HG03108 (cell line): ENCODE measurements around the gene TRIM8.
"Not testable (repeated sequence)": the region's sequence is repeated elsewhere in the genome, so short reads cannot be mapped to it uniquely, and the experiment has no call there.

Source experiments
- ATAC-seq: cut with Tn5 transposase; IDR thresholded peaks from one replicate; pipeline ENCODE4 v1.9.1; 2021; ENCODE audit warnings: moderate library complexity; ENCODE audit not compliant: unreplicated experiment

TRIM8 gene

GRCh38 chr10:102683736-102684135 is 39.5 kb downstream of the TRIM8 start:
- no peak for ATAC-seq

GRCh38 chr10:102691285-102692066 is 47.2 kb downstream of the TRIM8 start:
- no peak for ATAC-seq

DNA sequence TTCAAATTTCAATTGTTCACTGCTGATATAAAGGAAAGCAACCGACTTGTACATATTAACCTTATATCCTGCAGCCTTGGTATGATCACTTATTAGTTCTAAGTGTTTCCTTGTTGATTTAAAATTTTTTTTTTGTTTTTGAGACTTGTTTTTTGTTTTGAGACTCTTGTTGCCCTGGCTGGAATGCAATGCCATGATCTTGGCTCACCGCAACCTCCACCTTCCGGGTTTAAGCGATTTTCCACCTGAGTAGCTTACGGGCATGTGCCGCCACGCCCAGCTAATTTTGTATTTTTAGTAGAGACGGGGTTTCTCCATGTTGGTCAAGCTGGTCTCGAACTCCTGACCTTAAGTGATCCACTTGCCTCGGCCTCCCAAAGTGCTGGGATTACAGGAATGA is 51.1 kb downstream of the TRIM8 start:
- ATAC-seq = not testable (repeated sequence)

DNA sequence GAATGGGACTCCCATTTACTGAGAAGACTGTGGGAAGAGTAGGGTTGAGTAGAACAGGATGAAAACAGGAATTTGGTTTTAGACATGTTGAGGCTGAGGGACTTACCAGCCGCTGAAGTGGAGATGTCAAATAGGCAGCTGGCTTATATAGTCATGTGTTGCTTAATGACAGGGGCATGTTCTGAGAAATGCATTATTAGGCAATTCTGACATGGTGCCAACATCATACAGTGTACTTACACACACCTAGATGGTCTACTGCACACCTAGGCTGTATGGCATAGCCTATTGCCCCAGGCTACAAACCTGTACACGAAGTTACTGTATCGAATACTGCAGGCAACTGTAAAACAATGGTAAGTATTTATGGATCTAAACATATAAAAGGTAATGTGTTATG is 52.5 kb downstream of the TRIM8 start:
- ATAC-seq = no peak

- ATAC-seq = no peak
Observed at GRCh38 chr10:102698894-102699293, 54.6 kb downstream of the TRIM8 start.

GRCh38 chr10:102701272-102701671 is 57.0 kb downstream of the TRIM8 start:
- no peak for ATAC-seq

DNA sequence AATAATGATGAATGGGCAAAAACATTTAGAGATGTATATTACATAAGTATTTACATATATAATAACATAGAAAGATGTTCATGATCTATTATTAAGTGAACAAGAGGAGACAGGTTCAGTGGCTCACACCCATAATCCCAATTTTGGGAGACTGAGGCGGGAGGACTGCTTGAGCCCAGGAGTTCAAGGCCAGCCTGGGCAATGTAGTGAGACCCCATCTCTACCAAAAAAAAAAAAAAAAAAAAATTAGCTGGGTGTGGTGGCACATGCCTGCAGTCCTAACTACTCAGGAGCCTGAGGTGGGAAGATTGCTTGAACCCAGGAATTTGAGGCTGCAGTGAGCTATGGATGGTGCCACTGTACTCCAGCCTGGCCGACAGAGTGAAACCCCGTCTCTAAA is 57.5 kb downstream of the TRIM8 start:
- ATAC-seq = no peak

DNA sequence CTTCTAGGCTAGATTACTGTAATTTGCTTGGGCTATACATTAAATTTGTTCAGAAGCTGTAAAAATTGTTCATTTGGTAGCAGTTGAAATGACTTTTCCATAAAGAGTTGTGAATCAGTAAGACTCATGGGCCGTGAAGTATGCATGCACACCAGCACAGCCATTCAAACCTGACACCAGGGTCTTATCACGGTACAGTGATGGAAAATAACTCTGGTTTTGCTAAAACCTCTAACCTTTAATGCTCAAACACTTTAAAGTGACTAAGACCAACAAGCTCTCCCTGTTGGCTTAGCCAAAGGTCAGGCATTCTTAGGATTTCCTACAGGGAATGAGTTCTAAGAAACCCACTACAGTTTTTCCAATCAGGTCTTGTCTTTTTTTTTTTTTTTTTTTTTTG is 58.5 kb downstream of the TRIM8 start:
- no peak for ATAC-seq

DNA sequence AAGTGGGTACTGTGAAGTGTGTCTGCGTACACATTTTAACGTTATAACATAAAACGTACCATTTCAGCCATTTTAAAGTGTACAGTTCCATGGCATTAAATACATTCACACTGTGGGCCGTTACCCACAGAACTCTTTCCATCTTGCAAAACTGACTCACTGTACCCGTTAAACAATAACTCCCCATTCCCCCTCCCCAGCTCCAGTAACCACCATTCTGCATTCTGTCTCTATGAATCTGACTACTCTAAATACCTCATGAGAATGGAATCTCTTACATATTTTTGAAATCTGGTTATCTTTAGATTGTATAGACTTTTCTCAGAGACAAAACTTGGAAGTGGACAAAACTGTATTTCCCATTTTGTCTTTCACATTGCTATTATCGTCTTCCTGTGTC is 60.6 kb downstream of the TRIM8 start:
- ATAC-seq = no peak

GRCh38 chr10:102705531-102705930 is 61.3 kb downstream of the TRIM8 start:
- no peak for ATAC-seq
